Smooth muscle cell (in vitro differentiated cells): ENCODE measurements around the gene RUVBL2. TPM values are rescaled to one million over a fixed set of nuclear protein-coding genes. Genes with fewer than 3 reads are reported as not detected.

Experiments used
- DNase-seq: peaks from one replicate; lab custom pipeline; 2025; ENCODE audit not compliant: unreplicated experiment; lab: John Stamatoyannopoulos, UW
- H2AFZ ChIP-seq: fragments of 200-600 bp; sonication (generic); 2 replicates; pipeline ENCODE4 v1.6.0; 2016; ENCODE audit warnings: antibody characterized with exemption, low read depth, mild to moderate bottlenecking
- H3F3A ChIP-seq: fragments of 200-600 bp; sonication (generic); 2 replicates; pipeline ENCODE4 v1.6.0; 2017; ENCODE audit warnings: antibody characterized with exemption, low read depth
- H3K27ac ChIP-seq: fragments of 200-600 bp; sonication (generic); 2 replicates; pipeline ENCODE4 v1.5.1; 2016; ENCODE audit warnings: low read depth, mild to moderate bottlenecking
- H3K27me3 ChIP-seq: fragments of 200-600 bp; sonication (generic); 2 replicates; pipeline ENCODE4 v1.6.1; 2016; ENCODE audit warnings: low read depth, mild to moderate bottlenecking
- H3K36me3 ChIP-seq: fragments of 200-600 bp; sonication (generic); 2 replicates; pipeline ENCODE4 v1.5.1; 2016; ENCODE audit warnings: low read depth
- H3K4me1 ChIP-seq: fragments of 200-600 bp; sonication (generic); 2 replicates; pipeline ENCODE4 v1.5.1; 2016; ENCODE audit warnings: low read depth
- H3K4me2 ChIP-seq: fragments of 200-600 bp; sonication (generic); 2 replicates; pipeline ENCODE4 v1.6.0; 2016; ENCODE audit warnings: mild to moderate bottlenecking
- H3K4me3 ChIP-seq: fragments of 200-600 bp; sonication (generic); 2 replicates; pipeline ENCODE4 v1.5.1; 2016; ENCODE audit warnings: mild to moderate bottlenecking
- H3K79me2 ChIP-seq: fragments of 200-600 bp; sonication (generic); 2 replicates; pipeline ENCODE4 v1.6.0; 2016; ENCODE audit warnings: low read depth, mild to moderate bottlenecking
- H3K9ac ChIP-seq: fragments of 200-600 bp; sonication (generic); 2 replicates; pipeline ENCODE4 v1.6.0; 2016; ENCODE audit warnings: low read depth
- H3K9me3 ChIP-seq: fragments of 200-600 bp; sonication (generic); replicated peaks from 2 replicates; pipeline ENCODE4 v1.5.1; 2016; ENCODE audit warnings: low read depth
- H4K20me1 ChIP-seq: fragments of 200-600 bp; sonication (generic); 2 replicates; pipeline ENCODE4 v1.6.0; 2016; ENCODE audit warnings: low read depth
- WGBS: methylation state at CpG from one replicate; pipeline ENCODE4 v1.1.7; 2016; ENCODE audit warnings: low lambda C conversion rate; 5-methylcytosine and 5-hydroxymethylcytosine counted together
- polyA plus RNA-seq: library from polyadenylated mRNA; unstranded; fragments of >200 nt; fragmentation: Nextera tagmentation; extraction: Ambion mirVana; gene quantifications from 2 replicates; pipeline ENCODE4 v1.2.1, GENCODE V29; 2016
- total RNA-seq: library from RNA; depleted of rRNA; stranded (reverse); fragments of >200 nt; gene quantifications from 2 replicates; pipeline ENCODE4 v1.2.3, GENCODE V29; 2014
- TF ChIP-seq, protein P1 (sequence below): fragments of 200-600 bp; sonication (generic); IDR thresholded peaks from 2 replicates; pipeline ENCODE4 v1.5.1; 2017; ENCODE audit warnings: borderline replicate concordance, mild to moderate bottlenecking, antibody characterized with exemption; ENCODE audit not compliant: insufficient read depth, poor library complexity, severe bottlenecking

Gene RUVBL2
- total and polyA plus RNA-seq, 2 experiments from 2014 or later, result 89.4 to 123 TPM

DNA sequence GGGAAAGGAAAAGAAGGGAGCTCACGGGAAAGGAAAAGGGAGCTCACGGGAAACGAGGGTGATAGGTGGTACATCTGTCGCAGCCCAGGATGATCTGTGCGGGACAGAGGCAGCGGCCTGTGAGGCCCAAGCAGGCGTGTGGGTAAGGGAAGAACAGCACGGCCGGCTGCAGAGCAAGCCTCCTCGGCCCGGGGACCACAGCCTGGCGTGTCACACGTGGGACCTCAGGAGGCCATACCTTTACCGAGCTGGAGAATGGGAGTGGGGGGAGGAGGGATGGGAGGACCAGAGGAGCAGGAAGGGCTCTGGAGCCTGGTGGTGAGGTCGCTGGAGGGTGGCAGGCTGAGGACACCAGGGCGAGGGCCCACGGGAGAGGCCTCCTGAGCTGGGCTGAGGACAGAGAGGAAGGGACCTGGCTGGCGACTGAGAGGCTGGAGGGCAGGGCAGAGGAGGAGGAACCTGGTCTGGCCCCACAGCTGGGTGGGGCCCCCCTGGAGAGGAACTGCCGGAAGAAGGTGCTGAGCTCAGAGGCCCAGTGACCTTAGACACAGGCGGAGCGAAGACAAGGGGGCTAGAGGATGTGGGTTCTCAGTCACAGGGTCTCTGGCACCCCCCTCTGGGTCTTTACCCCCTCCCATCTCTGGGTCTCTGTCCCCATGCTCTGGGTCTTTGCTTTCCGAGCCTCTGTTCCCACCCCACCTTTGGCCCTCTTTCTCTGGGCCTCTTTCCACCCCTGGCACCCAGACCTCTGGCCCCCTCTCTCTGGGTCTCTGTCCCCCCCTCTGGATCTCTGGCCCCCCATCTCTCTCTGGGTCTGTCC lies 31.4 kb upstream of the RUVBL2 start:
- Histone ChIP-seq H3F3A (peaks cover 31% of the 10 kb centered on the region), H3K79me2 (peaks cover 26% of the 10 kb centered on the region), H4K20me1 (peaks cover 20% of the 10 kb centered on the region), H3K9me3 (no peaks in the 10 kb centered on the region), H3K4me3 (no peak overlapping the region), H3K4me1 (peaks cover 25% of the 10 kb centered on the region), H2AFZ (no peak overlapping the region), H3K27ac (peak overlapping the region; percentile 100), H3K9ac (peak overlapping the region; percentile 15), H3K4me2 (no peak overlapping the region), H3K36me3 (no peaks in the 10 kb centered on the region), H3K27me3 (no peaks in the 10 kb centered on the region)
- no peak for DNase-seq
- TF ChIP-seq, protein P1, sequence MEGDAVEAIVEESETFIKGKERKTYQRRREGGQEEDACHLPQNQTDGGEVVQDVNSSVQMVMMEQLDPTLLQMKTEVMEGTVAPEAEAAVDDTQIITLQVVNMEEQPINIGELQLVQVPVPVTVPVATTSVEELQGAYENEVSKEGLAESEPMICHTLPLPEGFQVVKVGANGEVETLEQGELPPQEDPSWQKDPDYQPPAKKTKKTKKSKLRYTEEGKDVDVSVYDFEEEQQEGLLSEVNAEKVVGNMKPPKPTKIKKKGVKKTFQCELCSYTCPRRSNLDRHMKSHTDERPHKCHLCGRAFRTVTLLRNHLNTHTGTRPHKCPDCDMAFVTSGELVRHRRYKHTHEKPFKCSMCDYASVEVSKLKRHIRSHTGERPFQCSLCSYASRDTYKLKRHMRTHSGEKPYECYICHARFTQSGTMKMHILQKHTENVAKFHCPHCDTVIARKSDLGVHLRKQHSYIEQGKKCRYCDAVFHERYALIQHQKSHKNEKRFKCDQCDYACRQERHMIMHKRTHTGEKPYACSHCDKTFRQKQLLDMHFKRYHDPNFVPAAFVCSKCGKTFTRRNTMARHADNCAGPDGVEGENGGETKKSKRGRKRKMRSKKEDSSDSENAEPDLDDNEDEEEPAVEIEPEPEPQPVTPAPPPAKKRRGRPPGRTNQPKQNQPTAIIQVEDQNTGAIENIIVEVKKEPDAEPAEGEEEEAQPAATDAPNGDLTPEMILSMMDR, result no peak
- WGBS, result 57% methylated on average over 19 of the region's 22 CpGs

DNA sequence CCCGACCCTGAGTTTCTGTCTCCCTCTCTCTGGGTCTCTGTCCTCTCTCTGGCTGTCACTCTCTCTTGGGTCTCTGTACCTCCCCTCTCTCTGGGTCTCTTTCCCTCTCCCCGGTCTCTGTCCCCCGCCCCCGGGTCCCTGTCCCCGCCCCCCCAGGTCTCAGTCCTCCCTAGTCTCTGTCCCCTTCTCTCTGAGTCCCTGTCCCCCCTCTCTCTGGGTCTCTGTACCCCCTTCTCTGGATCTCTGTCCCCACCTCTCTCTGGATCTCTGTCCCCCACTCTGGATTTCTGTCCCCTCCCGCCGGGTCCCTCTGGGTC lies 30.9 kb upstream of the RUVBL2 start:
- no peaks in the 10 kb centered on the region for H3K36me3 ChIP-seq
- peaks cover 31% of the 10 kb centered on the region for H3F3A ChIP-seq
- peaks cover 26% of the 10 kb centered on the region for H4K20me1 ChIP-seq
- WGBS, result 40% methylated on average over 1 of the region's 7 CpGs
- H2AFZ ChIP-seq, result no peak overlapping the region
- peak overlapping the region; percentile 95 for H3K9ac ChIP-seq
- peaks cover 21% of the 10 kb centered on the region for H3K79me2 ChIP-seq
- DNase-seq, result no peak
- peak overlapping the region; percentile 88 for H3K4me2 ChIP-seq
- H3K9me3 ChIP-seq, result no peaks in the 10 kb centered on the region
- H3K4me1 ChIP-seq, result peaks cover 25% of the 10 kb centered on the region
- H3K4me3 ChIP-seq, result no peak overlapping the region
- H3K27me3 ChIP-seq, result no peaks in the 10 kb centered on the region
- peak overlapping the region; percentile 100 for H3K27ac ChIP-seq
- TF ChIP-seq, protein P1, result no peak

DNA sequence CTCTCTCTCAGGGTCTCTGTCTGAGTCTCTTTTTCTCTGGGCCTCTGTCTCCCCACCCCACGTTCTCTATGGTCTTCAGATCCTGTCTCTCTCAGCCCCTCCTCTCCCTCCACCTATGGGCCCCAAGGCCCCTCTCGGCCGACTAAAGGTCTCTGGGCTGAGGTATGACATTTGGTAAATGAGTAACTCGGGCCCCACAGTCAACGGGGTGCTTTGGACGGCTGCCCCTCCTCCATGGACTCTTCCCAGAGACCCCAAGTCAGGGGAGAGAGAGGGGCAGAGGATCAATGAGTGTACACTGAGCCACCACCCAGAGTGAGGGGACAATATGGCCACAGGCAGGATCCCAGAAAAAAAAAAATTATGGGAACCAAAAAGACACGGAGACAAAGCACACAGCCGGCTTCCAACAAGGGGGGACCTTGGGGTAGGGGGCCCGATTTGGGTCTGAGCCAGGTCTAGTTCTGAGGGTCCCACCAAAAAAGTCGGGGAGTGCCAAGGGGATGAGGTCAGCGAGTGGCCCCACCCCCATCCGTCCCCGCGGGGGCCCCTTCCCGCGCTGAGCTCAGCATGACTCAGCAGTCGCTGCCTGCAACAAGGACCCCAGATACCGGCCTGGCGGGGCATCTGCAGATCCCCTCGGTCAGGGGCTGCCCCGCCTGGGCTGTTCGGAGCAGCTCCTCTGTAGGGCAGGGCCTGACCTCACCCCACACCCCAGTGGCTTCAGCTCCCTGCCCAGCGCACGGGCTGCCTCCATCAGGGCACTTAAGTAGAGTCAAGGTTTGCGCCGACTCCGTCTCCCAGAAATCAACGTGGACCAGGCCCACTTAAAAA lies 30.1 kb upstream of the RUVBL2 start:
- Histone ChIP-seq H3K27ac (peak overlapping the region; percentile 100), H2AFZ (no peak overlapping the region), H3K4me1 (peaks cover 25% of the 10 kb centered on the region), H3K36me3 (no peaks in the 10 kb centered on the region), H3K4me3 (peak overlapping the region; percentile 86), H4K20me1 (peaks cover 34% of the 10 kb centered on the region), H3K9me3 (no peaks in the 10 kb centered on the region), H3K79me2 (peaks cover 18% of the 10 kb centered on the region), H3K9ac (peak overlapping the region; percentile 95), H3F3A (peaks cover 31% of the 10 kb centered on the region), H3K4me2 (peak overlapping the region; percentile 88), H3K27me3 (no peaks in the 10 kb centered on the region)
- DNase-seq, result peak; percentile 67
- 5% methylated on average over 26 of the region's 28 CpGs for WGBS
- TF ChIP-seq, protein P1, result no peak
